Activated T-helper 1 cell treated with Interleukin-2 at 50 U/mL for 16 hours (primary cell): Measurements from ENCODE around the gene VCY1B.
"Not testable (repeated sequence)": the region's sequence is repeated elsewhere in the genome, so short reads cannot be mapped to it uniquely, and the experiment has no call there.

Source experiments
- DNase-seq: peaks from one replicate; pipeline ENCODE4 v3.0.0-alpha.2; 2020; ENCODE audit warnings: low read depth

The VCY1B gene

DNA sequence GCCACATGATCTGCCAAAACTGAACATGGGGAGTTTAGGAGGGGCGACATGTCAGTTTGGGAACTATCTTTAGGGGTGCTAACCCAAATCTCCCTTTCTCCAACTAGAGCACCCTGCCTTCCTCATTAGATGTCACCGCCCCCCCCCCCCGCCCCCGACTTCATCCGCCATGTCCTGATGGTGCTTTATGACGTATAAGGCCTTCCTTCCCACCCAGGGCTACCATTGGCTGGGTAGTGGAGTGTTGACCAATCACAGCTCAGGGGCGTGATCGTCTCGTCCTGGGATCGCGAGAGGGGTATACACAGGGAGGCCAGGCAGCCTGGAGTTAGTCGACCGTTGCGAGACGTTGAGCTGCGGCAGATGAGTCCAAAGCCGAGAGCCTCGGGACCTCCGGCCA is at the start of gene VCY1B:
Gene VCY1B, plus strand, starts transcription at position 301 of the 400 bp plus-strand sequence. Its CDS starts 63 bp downstream, at position 364.
- not testable (repeated sequence) for DNase-seq

DNA sequence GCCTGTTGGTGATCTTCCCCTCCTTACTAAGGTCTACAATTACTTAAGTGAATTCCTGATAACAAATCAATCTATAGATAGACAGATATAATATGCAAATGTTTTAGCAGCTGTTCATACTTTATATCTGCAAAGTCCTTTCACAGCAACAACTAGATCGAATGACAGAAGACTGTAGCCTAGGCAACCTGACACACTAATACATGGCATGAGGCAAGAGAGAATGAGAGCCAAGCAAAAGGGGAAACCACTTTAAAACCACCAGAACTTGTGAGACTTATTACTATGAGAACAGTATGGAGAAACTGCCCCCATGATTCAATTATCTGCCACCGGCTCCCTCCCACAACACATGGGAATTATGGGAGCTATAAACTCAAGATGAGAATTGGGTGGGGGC is 44.1 kb upstream of the VCY1B start:
- DNase-seq: not testable (repeated sequence)

DNA sequence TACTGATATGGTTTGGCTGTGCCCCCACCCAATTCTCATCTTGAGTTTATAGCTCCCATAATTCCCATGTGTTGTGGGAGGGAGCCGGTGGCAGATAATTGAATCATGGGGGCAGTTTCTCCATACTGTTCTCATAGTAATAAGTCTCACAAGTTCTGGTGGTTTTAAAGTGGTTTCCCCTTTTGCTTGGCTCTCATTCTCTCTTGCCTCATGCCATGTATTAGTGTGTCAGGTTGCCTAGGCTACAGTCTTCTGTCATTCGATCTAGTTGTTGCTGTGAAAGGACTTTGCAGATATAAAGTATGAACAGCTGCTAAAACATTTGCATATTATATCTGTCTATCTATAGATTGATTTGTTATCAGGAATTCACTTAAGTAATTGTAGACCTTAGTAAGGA is 25.6 kb upstream of the VCY1B start:
- DNase-seq: not testable (repeated sequence)

DNA sequence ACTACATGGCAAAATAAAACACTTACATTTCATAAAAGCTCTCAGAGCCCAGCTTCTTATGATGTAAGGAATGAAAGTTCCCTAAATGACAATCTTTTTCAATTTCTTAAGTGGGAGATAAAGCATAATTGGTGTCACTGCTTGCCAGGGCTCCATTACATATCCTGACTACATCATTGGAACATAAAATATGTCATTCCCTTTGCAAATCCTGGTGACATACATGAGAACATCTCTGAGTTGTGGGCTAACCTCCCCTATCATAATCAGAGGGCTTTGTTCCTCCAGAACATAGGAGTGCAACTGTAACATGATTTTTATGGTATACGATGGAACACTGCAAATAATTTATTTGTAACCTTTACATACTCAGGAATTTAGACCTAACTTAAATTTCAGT is 29.9 kb downstream of the VCY1B start:
- no peak for DNase-seq
